ENCODE measurements around the gene TUT4.

TUT4 gene

GRCh38 chr1:52436817-52437216, 116.1 kb downstream of the TUT4 start:
- Histone ChIP-seq H3K4me1 (ENCODE audit: control insufficient read depth, insufficient read depth, low read length) (no peaks in the 10 kb centered on the region; the same call in 1 of the 2 replicates), H3K4me3 (ENCODE audit: low read length) (no peak overlapping the region), H3K9me3 (ENCODE audit: control insufficient read depth, insufficient read depth, low read length) (no peaks in the 10 kb centered on the region), H3K36me3 (ENCODE audit: control insufficient read depth, insufficient read depth, low read length) (0 out of 2 replicates have a peak, but pooled peaks cover 2% of the 10 kb centered on the region), H3K27me3 (ENCODE audit: control insufficient read depth, insufficient read depth, low read length) (no peaks in the 10 kb centered on the region), H3K27ac (ENCODE audit: low read length) (no peak overlapping the region)
- no CpG with 5 or more reads among the region's 7 CpGs for WGBS (ENCODE audit: insufficient coverage, insufficient read length)
- no peak for DNase-seq (ENCODE audit: low read depth, low spot score)

DNA sequence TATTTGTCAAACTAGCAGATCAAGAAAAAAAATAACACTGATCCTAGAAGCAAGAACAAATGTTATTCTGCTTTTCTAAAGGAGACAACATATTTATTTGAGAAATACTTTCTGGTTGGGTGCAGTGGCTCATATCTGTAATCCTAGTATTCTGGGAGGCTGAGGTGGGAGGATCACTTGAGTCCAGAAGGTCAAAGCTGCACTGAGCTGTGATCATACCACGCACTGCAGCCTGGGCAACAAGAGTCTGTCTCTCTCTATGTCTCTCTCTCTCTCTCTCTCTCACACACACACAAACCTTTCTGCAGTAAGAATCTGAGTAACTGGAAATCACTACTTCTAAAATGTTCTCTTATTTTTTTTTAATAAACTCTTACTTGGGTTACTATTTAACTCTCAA, 117.2 kb downstream of the TUT4 start:
- Histone ChIP-seq H3K4me1 (ENCODE audit: control insufficient read depth, insufficient read depth, low read length) (no peaks in the 10 kb centered on the region; the same call in 1 of the 2 replicates), H3K36me3 (ENCODE audit: control insufficient read depth, insufficient read depth, low read length) (peaks cover 2% of the 10 kb centered on the region; the same call in 1 of the 2 replicates), H3K27ac (ENCODE audit: low read length) (no peak overlapping the region), H3K9me3 (ENCODE audit: control insufficient read depth, insufficient read depth, low read length) (no peaks in the 10 kb centered on the region), H3K4me3 (ENCODE audit: low read length) (no peak overlapping the region), H3K27me3 (ENCODE audit: control insufficient read depth, insufficient read depth, low read length) (no peaks in the 10 kb centered on the region)
- no peak for DNase-seq (ENCODE audit: low read depth, low spot score)
- WGBS (ENCODE audit: insufficient coverage, insufficient read length) = no CpG with 5 or more reads among the region's 1 CpG

DNA sequence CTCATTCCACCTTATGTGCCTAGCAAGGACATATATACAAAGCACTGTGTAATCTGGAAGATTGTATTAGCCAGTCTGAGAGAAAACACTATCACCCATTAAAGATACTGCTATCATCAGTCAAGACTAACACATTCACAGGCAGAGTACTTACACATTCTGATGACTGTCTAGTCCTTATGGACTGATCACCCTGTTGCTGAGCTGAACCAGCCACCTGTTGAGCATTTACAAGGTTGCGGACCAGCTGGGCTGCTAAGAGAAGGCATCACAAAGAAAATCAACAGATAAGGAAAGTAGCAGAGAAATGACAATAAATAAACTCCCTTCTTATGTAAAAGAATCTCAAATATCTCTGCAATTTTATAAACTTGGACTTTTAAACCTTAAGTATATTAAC, 117.7 kb downstream of the TUT4 start:
- DNase-seq (ENCODE audit: low read depth, low spot score) = no peak
- WGBS (ENCODE audit: insufficient coverage, insufficient read length) = no CpG with 5 or more reads among the region's 1 CpG
- no peaks in the 10 kb centered on the region for H3K27me3 ChIP-seq (ENCODE audit: control insufficient read depth, insufficient read depth, low read length)
- H3K4me3 ChIP-seq (ENCODE audit: low read length) = no peak overlapping the region
- H3K4me1 ChIP-seq (ENCODE audit: control insufficient read depth, insufficient read depth, low read length) = no peaks in the 10 kb centered on the region; the same call in 1 of the 2 replicates
- H3K27ac ChIP-seq (ENCODE audit: low read length) = no peak overlapping the region
- H3K9me3 ChIP-seq (ENCODE audit: control insufficient read depth, insufficient read depth, low read length) = no peaks in the 10 kb centered on the region
- peaks cover 2% of the 10 kb centered on the region; the same call in 1 of the 2 replicates for H3K36me3 ChIP-seq (ENCODE audit: control insufficient read depth, insufficient read depth, low read length)

DNA sequence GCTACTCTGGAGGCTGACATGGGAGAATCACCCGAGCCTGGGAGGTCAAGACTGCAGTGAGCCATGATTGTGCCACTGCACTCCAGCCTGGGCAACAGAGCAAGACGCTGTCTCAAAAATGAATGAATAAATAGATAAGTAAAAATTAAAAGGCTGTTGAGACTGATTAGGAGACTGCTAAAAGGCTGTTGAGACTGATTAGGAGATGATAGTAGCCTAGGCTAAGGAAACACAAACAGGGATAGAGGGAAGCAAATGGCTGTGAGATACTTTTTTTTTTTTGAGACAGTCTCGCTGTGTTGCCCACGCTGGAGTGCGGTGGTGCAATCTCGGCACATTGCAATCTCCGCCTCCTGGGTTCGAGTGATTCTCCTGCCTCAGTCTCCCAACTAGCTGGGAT, 120.1 kb downstream of the TUT4 start:
- H3K9me3 ChIP-seq (ENCODE audit: control insufficient read depth, insufficient read depth, low read length) = no peaks in the 10 kb centered on the region
- H3K4me1 ChIP-seq (ENCODE audit: control insufficient read depth, insufficient read depth, low read length) = no peaks in the 10 kb centered on the region; the same call in 1 of the 2 replicates
- WGBS (ENCODE audit: insufficient coverage, insufficient read length) = no CpG with 5 or more reads among the region's 8 CpGs
- H3K27me3 ChIP-seq (ENCODE audit: control insufficient read depth, insufficient read depth, low read length) = no peaks in the 10 kb centered on the region
- DNase-seq (ENCODE audit: low read depth, low spot score) = no peak
- no peak overlapping the region for H3K4me3 ChIP-seq (ENCODE audit: low read length)
- H3K27ac ChIP-seq (ENCODE audit: low read length) = no peak overlapping the region
- peaks cover 2% of the 10 kb centered on the region; the same call in 1 of the 2 replicates for H3K36me3 ChIP-seq (ENCODE audit: control insufficient read depth, insufficient read depth, low read length)

GRCh38 chr1:52427152-52427551, 125.7 kb downstream of the TUT4 start:
- no peak overlapping the region for H3K27ac ChIP-seq (ENCODE audit: low read length)
- no peaks in the 10 kb centered on the region for H3K27me3 ChIP-seq (ENCODE audit: control insufficient read depth, insufficient read depth, low read length)
- no peaks in the 10 kb centered on the region for H3K9me3 ChIP-seq (ENCODE audit: control insufficient read depth, insufficient read depth, low read length)
- no peak overlapping the region for H3K4me3 ChIP-seq (ENCODE audit: low read length)
- WGBS (ENCODE audit: insufficient coverage, insufficient read length) = no CpG with 5 or more reads among the region's 1 CpG
- H3K4me1 ChIP-seq (ENCODE audit: control insufficient read depth, insufficient read depth, low read length) = no peaks in the 10 kb centered on the region; the same call in 1 of the 2 replicates
- peaks cover 2% of the 10 kb centered on the region; the same call in 1 of the 2 replicates for H3K36me3 ChIP-seq (ENCODE audit: control insufficient read depth, insufficient read depth, low read length)
- no peak for DNase-seq (ENCODE audit: low read depth, low spot score)

- Histone ChIP-seq H3K27ac (ENCODE audit: low read length) (no peak overlapping the region), H3K9me3 (ENCODE audit: control insufficient read depth, insufficient read depth, low read length) (no peaks in the 10 kb centered on the region), H3K36me3 (ENCODE audit: control insufficient read depth, insufficient read depth, low read length) (peaks cover 2% of the 10 kb centered on the region; the same call in 1 of the 2 replicates), H3K4me1 (ENCODE audit: control insufficient read depth, insufficient read depth, low read length) (no peaks in the 10 kb centered on the region; the same call in 1 of the 2 replicates), H3K4me3 (ENCODE audit: low read length) (no peak overlapping the region), H3K27me3 (ENCODE audit: control insufficient read depth, insufficient read depth, low read length) (no peaks in the 10 kb centered on the region)
- WGBS (ENCODE audit: insufficient coverage, insufficient read length) = no CpG with 5 or more reads among the region's 3 CpGs
- no peak for DNase-seq (ENCODE audit: low read depth, low spot score)
Observed at GRCh38 chr1:52426371-52426770, 126.5 kb downstream of the TUT4 start.

- no peak overlapping the region for H3K27ac ChIP-seq (ENCODE audit: low read length)
- peaks cover 2% of the 10 kb centered on the region; the same call in 1 of the 2 replicates for H3K36me3 ChIP-seq (ENCODE audit: control insufficient read depth, insufficient read depth, low read length)
- no peak for DNase-seq (ENCODE audit: low read depth, low spot score)
- H3K4me3 ChIP-seq (ENCODE audit: low read length) = no peak overlapping the region
- no peaks in the 10 kb centered on the region for H3K9me3 ChIP-seq (ENCODE audit: control insufficient read depth, insufficient read depth, low read length)
- no peaks in the 10 kb centered on the region; the same call in 1 of the 2 replicates for H3K4me1 ChIP-seq (ENCODE audit: control insufficient read depth, insufficient read depth, low read length)
- 100% methylated on average over 1 of the region's 1 CpG for WGBS (ENCODE audit: insufficient coverage, insufficient read length)
- no peaks in the 10 kb centered on the region for H3K27me3 ChIP-seq (ENCODE audit: control insufficient read depth, insufficient read depth, low read length)
Observed at GRCh38 chr1:52424813-52425212, 128.1 kb downstream of the TUT4 start.

- Histone ChIP-seq H3K9me3 (ENCODE audit: control insufficient read depth, insufficient read depth, low read length) (no peaks in the 10 kb centered on the region), H3K27me3 (ENCODE audit: control insufficient read depth, insufficient read depth, low read length) (no peaks in the 10 kb centered on the region), H3K4me1 (ENCODE audit: control insufficient read depth, insufficient read depth, low read length) (no peaks in the 10 kb centered on the region; the same call in 1 of the 2 replicates), H3K27ac (ENCODE audit: low read length) (no peak overlapping the region), H3K36me3 (ENCODE audit: control insufficient read depth, insufficient read depth, low read length) (peaks cover 2% of the 10 kb centered on the region; the same call in 1 of the 2 replicates), H3K4me3 (ENCODE audit: low read length) (no peak overlapping the region)
- DNase-seq (ENCODE audit: low read depth, low spot score) = no peak
Observed at GRCh38 chr1:52424231-52424636, 128.7 kb downstream of the TUT4 start.

- Histone ChIP-seq H3K9me3 (ENCODE audit: control insufficient read depth, insufficient read depth, low read length) (no peaks in the 10 kb centered on the region), H3K27ac (ENCODE audit: low read length) (no peak overlapping the region), H3K4me3 (ENCODE audit: low read length) (no peak overlapping the region), H3K27me3 (ENCODE audit: control insufficient read depth, insufficient read depth, low read length) (no peaks in the 10 kb centered on the region), H3K4me1 (ENCODE audit: control insufficient read depth, insufficient read depth, low read length) (no peaks in the 10 kb centered on the region; the same call in 1 of the 2 replicates), H3K36me3 (ENCODE audit: control insufficient read depth, insufficient read depth, low read length) (peaks cover 2% of the 10 kb centered on the region; the same call in 1 of the 2 replicates)
- no peak for DNase-seq (ENCODE audit: low read depth, low spot score)
- no CpG with 5 or more reads among the region's 9 CpGs for WGBS (ENCODE audit: insufficient coverage, insufficient read length)
Observed at GRCh38 chr1:52423771-52424170, 129.1 kb downstream of the TUT4 start.

GRCh38 chr1:52423055-52423454, 129.8 kb downstream of the TUT4 start:
- Histone ChIP-seq H3K27ac (ENCODE audit: low read length) (no peak overlapping the region), H3K4me3 (ENCODE audit: low read length) (no peak overlapping the region), H3K4me1 (ENCODE audit: control insufficient read depth, insufficient read depth, low read length) (no peaks in the 10 kb centered on the region; the same call in 1 of the 2 replicates), H3K9me3 (ENCODE audit: control insufficient read depth, insufficient read depth, low read length) (no peaks in the 10 kb centered on the region), H3K36me3 (ENCODE audit: control insufficient read depth, insufficient read depth, low read length) (peaks cover 2% of the 10 kb centered on the region; the same call in 1 of the 2 replicates), H3K27me3 (ENCODE audit: control insufficient read depth, insufficient read depth, low read length) (no peaks in the 10 kb centered on the region)
- DNase-seq (ENCODE audit: low read depth, low spot score) = no peak
- WGBS (ENCODE audit: insufficient coverage, insufficient read length) = 100% methylated on average over 1 of the region's 2 CpGs

DNA sequence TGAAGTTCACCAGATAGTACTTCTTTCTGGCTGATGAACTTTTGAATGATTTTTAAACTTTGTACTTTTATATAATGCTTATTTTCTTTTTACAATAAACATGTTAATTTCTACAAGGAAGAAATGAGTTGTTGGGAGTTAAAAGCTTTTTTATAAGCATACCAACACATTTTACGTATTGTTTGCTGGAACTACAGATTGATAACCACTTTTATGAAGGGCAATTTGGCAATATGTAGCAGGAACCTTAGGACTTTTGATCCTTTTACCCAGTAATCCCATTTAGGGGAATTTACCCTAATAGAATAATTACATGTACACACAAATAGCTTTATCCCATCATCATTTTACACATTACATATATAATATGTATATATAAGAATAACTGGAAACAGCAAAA, 132.2 kb downstream of the TUT4 start:
- WGBS (ENCODE audit: insufficient coverage, insufficient read length) = no CpG with 5 or more reads among the region's 1 CpG
- no peak overlapping the region for H3K27ac ChIP-seq (ENCODE audit: low read length)
- no peak for DNase-seq (ENCODE audit: low read depth, low spot score)

More for the DNA sequence above, 132.2 kb downstream of the TUT4 start:
- Histone ChIP-seq H3K36me3 (ENCODE audit: control insufficient read depth, insufficient read depth, low read length) (peaks cover 7% of the 10 kb centered on the region; the same call in 1 of the 2 replicates), H3K4me3 (ENCODE audit: low read length) (no peak overlapping the region), H3K4me1 (ENCODE audit: control insufficient read depth, insufficient read depth, low read length) (no peaks in the 10 kb centered on the region; the same call in 1 of the 2 replicates), H3K27me3 (ENCODE audit: control insufficient read depth, insufficient read depth, low read length) (no peaks in the 10 kb centered on the region), H3K9me3 (ENCODE audit: control insufficient read depth, insufficient read depth, low read length) (no peaks in the 10 kb centered on the region)

Measured in iPS DF 6.9 (cell line).